SU-DHL-6 (cell line): ENCODE results near the gene CRIP2.

Source experiments
- H2AFZ ChIP-seq: fragments of 200-600 bp; sonication (generic); 2 replicates; pipeline ENCODE4 v1.6.1; 2014; ENCODE audit warnings: low read depth, mild to moderate bottlenecking, moderate library complexity, mixed read lengths, antibody characterized with exemption, low read length; ENCODE audit not compliant: severe bottlenecking
- H3F3A ChIP-seq: fragments of 200-600 bp; shearing (Covaris generic); 2 replicates; pipeline ENCODE4 v1.6.0; 2016; ENCODE audit warnings: antibody characterized with exemption, mild to moderate bottlenecking; ENCODE audit not compliant: insufficient read depth
- H3K27ac ChIP-seq: fragments of 200-600 bp; sonication (generic); 2 replicates; pipeline ENCODE4 v1.5.1; 2016; ENCODE audit warnings: low read depth, mild to moderate bottlenecking, low read length, moderate library complexity, mixed read lengths
- H3K27me3 ChIP-seq: fragments of 200-600 bp; sonication (generic), shearing (Covaris generic); 2 replicates; pipeline ENCODE4 v1.6.0; 2014; ENCODE audit warnings: mild to moderate bottlenecking, low read length
- H3K36me3 ChIP-seq: fragments of 200-600 bp; sonication (generic); 2 replicates; pipeline ENCODE4 v1.6.1; 2014; ENCODE audit warnings: mild to moderate bottlenecking, low read length, mixed read lengths
- H3K4me2 ChIP-seq: fragments of 300-600, 200-600 bp; shearing (Covaris generic), sonication (generic); 2 replicates; pipeline ENCODE4 v1.6.0; 2014; ENCODE audit warnings: low read length, low read depth, mild to moderate bottlenecking; ENCODE audit not compliant: poor library complexity, severe bottlenecking
- H3K4me3 ChIP-seq: fragments of 200-600 bp; sonication (generic); 2 replicates; pipeline ENCODE4 v1.5.1; 2014; ENCODE audit warnings: antibody characterized with exemption, low read length, mild to moderate bottlenecking, mixed read lengths; ENCODE audit not compliant: insufficient read depth, poor library complexity, severe bottlenecking
- H3K79me2 ChIP-seq: fragments of 200-600 bp; sonication (generic); 2 replicates; pipeline ENCODE4 v1.6.1; 2014; ENCODE audit warnings: mild to moderate bottlenecking, low read length, moderate library complexity; ENCODE audit not compliant: insufficient read depth
- H3K9ac ChIP-seq: fragments of 200-600 bp; sonication (generic); 2 replicates; pipeline ENCODE4 v1.7.0; 2014; ENCODE audit warnings: mild to moderate bottlenecking, low read length
- H3K9me2 ChIP-seq: fragments of 200-600 bp; sonication (generic); replicated peaks from 2 replicates; pipeline ENCODE4 v1.6.1; 2014; ENCODE audit warnings: low read length; ENCODE audit not compliant: insufficient read depth
- H3K9me3 ChIP-seq: fragments of 200-600 bp; sonication (generic); 2 replicates; pipeline ENCODE4 v1.6.1; 2014; ENCODE audit warnings: low read length, mixed read lengths; ENCODE audit not compliant: insufficient read depth
- H4K20me1 ChIP-seq: fragments of 200-600 bp; sonication (generic); 2 replicates; pipeline ENCODE4 v1.6.1; 2014; ENCODE audit warnings: low read depth, mild to moderate bottlenecking, antibody characterized with exemption, low read length, moderate library complexity, mixed read lengths
- CTCF ChIP-seq: fragments of 200-600 bp; sonication (generic); IDR thresholded peaks from one replicate; pipeline ENCODE4 v1.5.1; 2017; ENCODE audit warnings: antibody characterized with exemption, mild to moderate bottlenecking, low read length, moderate library complexity; ENCODE audit not compliant: insufficient read depth, poor library complexity, severe bottlenecking
- EZH2phosphoT487 ChIP-seq: fragments of 200-600 bp; sonication (generic), shearing (Covaris generic); conservative IDR thresholded peaks from 2 replicates; pipeline ENCODE4 v1.6.1; 2018; ENCODE audit warnings: mild to moderate bottlenecking, antibody characterized with exemption, low read length, moderate library complexity, mixed read lengths

Gene CRIP2

GRCh38 chr14:105450864-105451720 is 23.5 kb upstream of the CRIP2 start:
- TF ChIP-seq CTCF: no peak
- TF ChIP-seq EZH2phosphoT487: no peak
- Histone ChIP-seq H3F3A (no peaks in the 10 kb centered on the region), H3K4me3 (no peak overlapping the region), H3K27ac (no peak overlapping the region), H3K36me3 (no peaks in the 10 kb centered on the region), H4K20me1 (no peaks in the 10 kb centered on the region), H3K27me3 (no peaks in the 10 kb centered on the region), H3K79me2 (no peaks in the 10 kb centered on the region; the same call in 1 of the 2 replicates), H3K9me3 (no peaks in the 10 kb centered on the region), H3K9ac (no peak overlapping the region), H3K4me2 (no peak overlapping the region), H3K9me2 (no peaks in the 10 kb centered on the region), H2AFZ (no peak overlapping the region)

DNA sequence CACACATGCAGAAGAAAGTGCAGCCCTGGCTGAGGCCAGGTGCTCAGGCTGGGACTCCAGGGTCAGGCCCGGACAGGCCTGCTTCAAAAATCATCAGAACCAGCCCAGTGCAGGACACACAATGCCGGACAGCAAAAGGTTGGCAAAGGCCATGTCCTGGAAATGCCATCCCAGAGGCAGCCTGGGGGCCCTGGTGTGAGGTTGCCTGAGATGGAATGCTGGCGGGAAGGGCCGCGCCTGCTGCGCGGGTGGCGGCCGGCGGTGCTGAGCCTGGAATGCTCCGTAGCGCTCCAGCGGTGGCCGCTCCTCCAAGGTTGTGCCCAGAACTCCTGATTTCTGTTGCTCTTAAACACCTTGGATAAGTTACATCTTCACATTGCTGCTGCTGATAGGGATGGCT is 21.7 kb upstream of the CRIP2 start:
- Histone ChIP-seq H2AFZ (no peak overlapping the region), H3K79me2 (no peaks in the 10 kb centered on the region), H3K36me3 (no peaks in the 10 kb centered on the region), H3K27me3 (no peaks in the 10 kb centered on the region), H3K9me2 (no peaks in the 10 kb centered on the region), H3K9ac (no peak overlapping the region), H3K27ac (no peak overlapping the region), H3F3A (no peaks in the 10 kb centered on the region), H3K4me3 (no peak overlapping the region), H3K4me2 (no peak overlapping the region), H4K20me1 (no peaks in the 10 kb centered on the region), H3K9me3 (no peaks in the 10 kb centered on the region)
- TF ChIP-seq CTCF: no peak
- TF ChIP-seq EZH2phosphoT487: no peak

DNA sequence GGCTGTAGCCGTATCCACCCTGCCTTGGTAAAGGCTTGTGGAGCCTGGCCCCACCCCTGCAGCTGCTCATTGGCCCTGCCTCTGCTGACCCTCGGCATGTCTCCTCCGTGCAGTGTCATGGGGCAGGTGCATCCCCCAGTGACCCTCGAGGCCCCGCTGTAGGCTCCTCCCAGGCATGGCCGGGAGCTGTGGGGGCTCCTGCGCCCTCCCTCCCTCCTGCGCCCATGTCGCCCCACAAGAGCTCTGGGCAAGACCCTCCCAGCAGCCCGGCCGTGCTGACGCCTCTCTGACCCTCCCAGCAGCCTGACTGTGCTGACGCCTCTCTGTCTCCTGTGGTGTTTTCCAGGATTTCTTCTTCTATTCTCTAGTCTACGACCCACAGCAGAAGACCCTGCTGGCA is 20.8 kb upstream of the CRIP2 start:
- Histone ChIP-seq H2AFZ (no peak overlapping the region), H3K9ac (no peak overlapping the region), H3K9me2 (no peaks in the 10 kb centered on the region), H3K36me3 (no peaks in the 10 kb centered on the region), H4K20me1 (no peaks in the 10 kb centered on the region), H3F3A (no peaks in the 10 kb centered on the region), H3K27ac (no peak overlapping the region), H3K4me2 (no peak overlapping the region), H3K79me2 (no peaks in the 10 kb centered on the region), H3K27me3 (no peaks in the 10 kb centered on the region), H3K9me3 (no peaks in the 10 kb centered on the region), H3K4me3 (no peak overlapping the region)
- TF ChIP-seq CTCF (no peak), EZH2phosphoT487 (no peak)
